GM18520 (cell line): ENCODE measurements around the gene XK.
"Not testable (repeated sequence)": the region's sequence is repeated elsewhere in the genome, so short reads cannot be mapped to it uniquely, and the experiment has no call there.

Experiments
- ATAC-seq: cut with Tn5 transposase; IDR thresholded peaks from one replicate; pipeline ENCODE4 v1.9.1; 2021; ENCODE audit not compliant: unreplicated experiment

Gene XK

DNA sequence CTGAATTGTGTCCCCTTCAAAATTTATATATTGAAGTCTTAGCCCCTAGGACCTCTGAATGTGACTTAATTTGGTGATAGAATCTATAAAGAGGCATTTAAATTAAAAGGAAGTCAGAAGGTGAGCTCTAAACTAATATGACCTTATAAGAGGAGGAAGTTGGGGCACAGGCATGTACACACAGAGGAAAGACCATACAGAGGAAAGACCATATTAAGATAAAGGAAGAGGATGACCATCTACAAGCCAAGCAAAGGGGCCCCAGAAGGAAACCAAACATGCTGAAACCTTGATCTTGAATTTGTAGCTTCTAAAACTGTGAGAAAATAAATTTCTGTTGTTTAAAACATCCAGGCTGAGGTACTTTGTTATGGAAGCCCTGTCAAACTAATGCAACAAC is 67.3 kb downstream of the XK start:
- no peak for ATAC-seq

DNA sequence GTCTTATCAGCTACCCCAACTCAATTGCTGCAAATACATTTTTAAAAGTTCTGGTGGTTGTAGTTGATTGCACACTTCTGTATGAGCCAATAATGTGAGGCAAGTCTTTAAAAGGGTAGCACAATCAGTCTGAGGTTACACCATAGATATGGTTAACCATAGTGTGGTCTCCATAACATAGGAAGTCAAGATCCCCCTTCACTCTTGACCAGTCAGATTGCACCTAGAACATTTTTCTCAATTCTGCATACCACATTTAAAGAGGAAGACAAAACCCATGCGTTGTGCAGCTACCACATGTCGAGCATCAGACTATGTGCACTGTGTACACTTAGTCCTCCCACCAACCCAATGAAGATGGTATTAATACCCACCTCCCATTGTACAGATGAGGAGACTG is 67.8 kb downstream of the XK start:
- peak; percentile 47 for ATAC-seq

- ATAC-seq: peak; percentile 7
Measured at GRCh38 chrX:37754516-37754915, 68.9 kb downstream of the XK start.

DNA sequence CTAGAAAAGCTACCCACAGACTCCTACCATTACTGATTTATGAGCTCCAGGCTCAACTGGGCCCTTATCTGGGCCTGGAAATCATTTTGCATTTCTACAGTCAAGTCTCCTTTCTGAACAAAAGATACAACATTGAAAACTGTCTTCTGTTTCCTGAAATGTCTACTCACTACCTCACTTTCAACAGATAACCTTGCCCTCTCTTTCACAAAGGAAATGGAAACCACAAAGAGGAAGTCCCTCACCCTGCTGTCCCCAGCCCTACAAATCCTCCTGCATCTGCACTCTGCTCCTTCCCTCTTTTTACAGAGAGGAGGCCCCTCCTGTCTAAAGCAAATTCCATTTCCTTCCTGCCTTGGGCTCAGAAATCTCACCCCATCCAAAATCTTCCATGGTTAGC is 69.4 kb downstream of the XK start:
- ATAC-seq: peak; percentile 82

- no peak for ATAC-seq
Measured at GRCh38 chrX:37757082-37757481, 71.5 kb downstream of the XK start.

GRCh38 chrX:37759351-37759750 is 73.8 kb downstream of the XK start:
- no peak for ATAC-seq

DNA sequence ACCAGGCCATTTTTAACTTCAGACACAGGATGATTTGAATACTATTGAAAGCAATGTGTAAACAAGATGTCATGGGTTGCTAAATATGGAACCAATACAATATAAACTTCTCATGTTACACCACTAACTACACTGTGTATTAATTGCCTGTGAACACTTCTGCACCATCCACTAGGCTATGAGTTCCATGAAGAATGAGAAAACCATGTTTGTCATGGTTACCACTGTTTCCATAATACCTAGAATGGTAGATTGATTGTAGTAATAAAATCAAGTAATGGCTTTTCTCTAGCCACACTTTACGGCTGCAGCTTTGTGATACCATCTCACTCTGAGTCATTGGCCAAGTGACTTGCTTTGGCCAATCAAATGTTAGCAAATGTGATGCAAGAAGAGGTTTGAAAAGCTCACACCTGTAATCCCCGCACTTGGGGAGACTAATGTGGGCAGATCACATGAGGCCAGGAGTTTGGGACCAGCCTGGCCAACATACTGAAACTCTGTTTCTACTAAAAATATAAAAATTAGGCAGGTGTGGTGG is 74.4 kb downstream of the XK start:
- no peak for ATAC-seq

DNA sequence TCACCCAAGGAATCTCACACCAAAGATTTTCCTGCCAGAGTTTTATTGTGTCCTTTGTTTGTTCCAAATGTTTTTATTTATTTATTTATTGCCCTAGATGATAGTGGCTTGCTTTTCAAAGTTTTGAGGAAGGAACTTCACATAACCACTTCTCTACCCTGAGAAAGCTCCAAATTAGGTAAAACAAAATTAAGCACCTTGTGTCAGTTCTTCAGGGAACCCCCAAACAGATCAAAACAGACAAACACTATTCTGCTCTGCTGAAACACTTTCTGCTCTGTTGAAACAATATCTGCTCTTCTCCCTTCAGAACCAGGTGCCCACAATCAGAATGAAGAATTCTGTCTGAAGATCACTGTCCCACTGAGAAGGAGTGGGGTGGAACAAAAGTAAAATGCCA is 77.8 kb downstream of the XK start:
- no peak for ATAC-seq

GRCh38 chrX:37765507-37765906 is 79.9 kb downstream of the XK start:
- ATAC-seq: no peak

DNA sequence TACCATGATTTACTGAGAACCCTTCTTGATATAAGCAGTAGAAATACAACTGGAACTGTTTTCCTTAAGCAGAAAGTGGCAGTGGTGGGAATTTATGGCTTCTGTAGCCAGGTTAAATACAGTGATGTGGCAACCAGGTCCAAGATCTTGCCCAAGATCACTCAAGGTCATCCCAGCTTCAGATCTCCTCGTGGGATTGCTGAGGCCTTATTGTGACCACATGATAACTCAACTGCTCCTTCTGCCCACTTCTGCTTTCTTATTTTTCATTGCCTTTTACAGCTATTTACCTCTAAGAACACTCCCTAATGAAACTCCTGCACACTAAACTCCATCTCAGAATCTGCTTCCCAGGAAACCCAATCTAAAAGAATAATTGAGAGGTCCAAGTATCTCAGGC is 81.8 kb downstream of the XK start:
- ATAC-seq: no peak

- not testable (repeated sequence) for ATAC-seq
Measured at GRCh38 chrX:37768866-37769265, 83.3 kb downstream of the XK start.

DNA sequence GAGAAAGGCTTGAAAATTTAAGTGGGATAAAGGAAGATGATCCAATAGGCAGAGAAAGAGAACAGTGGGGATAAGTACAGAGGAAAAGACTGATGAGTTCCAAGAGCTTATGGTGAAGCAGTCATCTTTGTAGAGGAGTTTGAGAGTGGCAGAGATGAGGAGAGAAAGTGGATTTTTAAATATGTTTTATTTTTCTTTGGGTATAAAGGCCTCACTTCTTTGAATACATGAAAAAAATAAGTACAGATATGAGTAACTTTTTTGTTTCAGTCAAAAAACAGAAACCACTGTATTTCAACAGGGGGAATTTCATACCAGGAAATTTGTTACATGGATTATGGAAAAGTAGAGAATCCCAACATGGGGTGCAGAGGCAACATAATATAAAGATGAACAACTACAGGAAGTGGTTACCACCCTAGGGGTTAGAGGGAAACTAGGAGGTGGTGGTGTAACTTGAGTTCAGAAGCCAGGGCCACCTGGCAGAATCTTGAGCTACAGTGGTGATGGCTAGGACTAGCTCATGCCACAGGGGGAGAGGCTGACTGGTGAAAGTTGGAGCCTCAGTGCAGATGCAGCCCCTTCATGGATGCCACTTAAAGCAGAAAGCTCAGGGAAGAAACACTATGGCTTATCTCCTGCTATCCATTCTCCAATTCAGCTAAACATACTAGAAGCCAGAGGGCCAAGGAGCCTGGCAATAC is 90.8 kb downstream of the XK start:
- peak; percentile 55 for ATAC-seq

GRCh38 chrX:37776987-37777325 is 91.4 kb downstream of the XK start:
- peak; percentile 30 for ATAC-seq

DNA sequence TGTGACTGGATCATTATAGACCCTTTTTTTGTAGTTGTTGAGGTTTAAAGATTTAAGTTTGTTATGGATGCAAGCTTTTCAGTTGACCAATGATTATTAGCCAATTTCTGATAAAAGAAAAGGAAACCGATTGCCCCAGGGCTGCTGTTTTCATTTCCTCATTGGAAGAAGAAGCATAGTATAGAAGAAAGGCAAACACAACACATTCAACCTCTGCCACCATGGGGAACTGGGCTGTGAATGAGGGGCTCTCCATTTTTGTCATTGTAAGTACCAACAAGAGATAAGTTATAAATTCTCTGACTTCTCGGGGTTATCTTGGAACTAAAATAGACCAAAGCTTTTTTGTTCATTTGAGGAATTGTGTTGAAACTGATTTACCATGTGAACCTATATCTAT is 94.3 kb downstream of the XK start, which contains the start of gene CYBB:
Gene CYBB (plus strand): TSS at position 203 of the 400 bp plus-strand sequence. CDS start 19 bp downstream, at position 222.
- no peak for ATAC-seq

DNA sequence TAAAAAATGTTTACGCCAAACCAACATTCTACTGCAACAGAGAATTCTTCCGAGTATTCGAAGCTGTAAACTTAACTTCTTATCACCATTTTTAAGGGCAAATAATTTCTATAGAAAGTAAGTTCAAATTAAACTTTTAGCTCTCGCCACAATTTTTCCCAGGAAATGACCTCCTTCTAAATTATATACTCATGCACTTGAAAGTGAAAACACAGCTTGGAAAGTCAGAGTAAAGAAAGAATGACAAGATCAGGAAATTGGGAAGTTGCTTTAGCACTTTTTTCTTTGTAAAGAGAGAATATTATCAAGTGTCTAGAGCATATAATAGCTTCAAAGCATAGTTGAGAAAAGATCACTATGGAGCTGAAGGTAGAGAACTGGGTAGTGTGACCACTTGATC is 95.5 kb downstream of the XK start:
- no peak for ATAC-seq
